Endothelial cell of hepatic sinusoid (primary cell): ENCODE measurements around the gene FJX1.

Experiments used
- in situ Hi-C: cut with HindIII; loops from 2 replicates; pipeline ENCODE4 v1.10.0; 2017; ENCODE audit warnings: low sequenced_read_pairs

Gene FJX1, protein sequence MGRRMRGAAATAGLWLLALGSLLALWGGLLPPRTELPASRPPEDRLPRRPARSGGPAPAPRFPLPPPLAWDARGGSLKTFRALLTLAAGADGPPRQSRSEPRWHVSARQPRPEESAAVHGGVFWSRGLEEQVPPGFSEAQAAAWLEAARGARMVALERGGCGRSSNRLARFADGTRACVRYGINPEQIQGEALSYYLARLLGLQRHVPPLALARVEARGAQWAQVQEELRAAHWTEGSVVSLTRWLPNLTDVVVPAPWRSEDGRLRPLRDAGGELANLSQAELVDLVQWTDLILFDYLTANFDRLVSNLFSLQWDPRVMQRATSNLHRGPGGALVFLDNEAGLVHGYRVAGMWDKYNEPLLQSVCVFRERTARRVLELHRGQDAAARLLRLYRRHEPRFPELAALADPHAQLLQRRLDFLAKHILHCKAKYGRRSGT

DNA sequence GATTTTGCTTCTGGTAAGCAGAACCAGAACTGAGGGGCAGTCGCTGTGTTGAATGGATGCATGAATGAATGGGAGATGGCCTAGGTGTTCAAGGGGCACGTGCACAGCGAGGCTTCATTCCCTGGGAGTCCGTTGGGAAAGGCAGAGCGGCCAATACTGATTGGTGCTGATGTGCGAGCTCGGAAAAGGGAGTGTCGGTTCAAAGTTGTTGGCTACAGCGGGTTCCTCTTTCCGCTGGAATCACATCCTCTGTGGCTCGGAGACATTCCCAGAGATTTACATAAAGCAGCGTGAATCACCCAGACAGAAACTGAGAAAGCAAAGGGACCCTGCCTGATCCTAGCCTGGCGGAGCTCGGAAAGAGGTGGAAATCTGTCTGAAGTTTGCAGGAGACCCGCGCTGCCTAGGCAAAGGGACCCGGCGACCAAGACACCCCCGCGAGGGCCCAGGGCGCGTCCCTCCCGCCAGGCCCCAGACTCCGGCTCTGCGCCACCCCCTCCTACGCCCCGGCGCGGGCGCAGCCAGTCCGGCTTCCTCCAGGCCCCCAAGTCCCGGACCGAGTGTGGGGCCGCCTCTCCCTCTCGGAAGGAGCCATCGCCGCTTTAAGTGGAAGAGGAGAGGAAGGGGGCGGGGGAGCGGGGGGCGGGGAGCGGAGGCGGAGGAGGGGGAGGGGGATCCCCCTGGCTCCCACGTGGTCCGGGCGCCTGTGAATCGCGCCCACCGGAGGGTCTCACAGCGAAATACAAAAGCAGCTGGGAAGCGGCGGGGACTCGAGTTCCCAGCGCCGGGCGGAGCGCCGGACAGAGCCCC is at the start of gene FJX1:
TSS of gene FJX1 (plus strand) at position 774 of the 810 bp plus-strand sequence. CDS start 177 bp downstream, outside the sequence.
- in situ Hi-C loops, result no loop called here

DNA sequence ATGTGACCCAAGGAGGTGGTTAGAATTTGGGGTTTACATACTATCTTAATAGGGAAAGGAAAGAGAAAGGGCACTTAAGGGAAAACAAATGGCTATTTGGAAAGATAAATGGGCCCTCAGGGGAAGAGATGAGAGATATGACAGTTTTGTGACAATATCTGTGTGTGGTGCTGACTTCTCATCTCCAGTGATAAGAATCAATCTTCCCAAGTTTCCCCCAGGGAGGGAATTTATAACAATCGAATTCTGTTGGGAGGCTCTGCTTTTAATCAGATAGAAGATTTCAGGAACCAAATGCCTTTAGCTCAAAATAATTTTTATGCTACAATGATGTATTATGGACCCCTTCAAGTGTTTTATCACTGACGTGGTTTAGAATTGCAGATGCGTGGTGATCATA is 46.6 kb upstream of the FJX1 start:
- in situ Hi-C loops, result no loop called here

DNA sequence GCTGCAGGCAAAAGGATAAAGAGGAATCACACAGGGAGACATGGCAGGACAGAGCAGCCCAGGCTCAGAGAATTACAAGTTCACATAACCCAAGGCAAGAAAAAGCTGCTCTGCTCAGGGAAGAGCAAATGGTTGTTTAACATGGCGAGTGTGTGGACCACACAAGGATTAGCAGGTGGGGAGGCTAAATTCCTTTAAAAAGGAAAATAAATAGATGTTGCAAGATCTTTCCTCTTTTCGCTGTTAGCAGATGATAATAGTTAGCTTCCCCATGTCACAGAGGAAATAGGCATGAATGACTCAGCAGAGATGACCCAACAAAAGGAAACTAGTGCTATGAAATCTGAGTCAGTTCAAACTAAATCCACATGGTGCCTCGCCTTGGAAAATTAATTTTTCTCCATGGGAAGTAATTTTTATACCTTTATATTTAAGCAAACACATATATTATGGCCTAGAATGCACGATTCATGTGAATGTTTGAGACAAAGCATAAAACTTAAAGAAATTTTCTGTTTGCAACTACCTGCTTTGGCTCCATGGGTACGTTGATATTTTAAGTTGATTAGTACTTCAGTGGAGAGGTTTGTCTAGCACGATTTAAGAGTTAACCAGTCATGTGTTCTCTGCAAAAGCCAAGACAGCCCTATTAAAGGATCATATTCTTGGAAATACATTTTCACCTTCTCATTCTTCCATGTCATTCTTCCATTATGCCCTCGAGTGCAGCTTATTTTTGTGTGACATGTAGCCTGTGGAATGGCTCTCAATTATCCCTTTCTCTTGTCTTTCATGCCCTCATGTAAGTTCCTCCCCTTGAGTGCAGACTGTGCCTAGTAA is 38.5 kb upstream of the FJX1 start:
- in situ Hi-C loops, result no loop called here

DNA sequence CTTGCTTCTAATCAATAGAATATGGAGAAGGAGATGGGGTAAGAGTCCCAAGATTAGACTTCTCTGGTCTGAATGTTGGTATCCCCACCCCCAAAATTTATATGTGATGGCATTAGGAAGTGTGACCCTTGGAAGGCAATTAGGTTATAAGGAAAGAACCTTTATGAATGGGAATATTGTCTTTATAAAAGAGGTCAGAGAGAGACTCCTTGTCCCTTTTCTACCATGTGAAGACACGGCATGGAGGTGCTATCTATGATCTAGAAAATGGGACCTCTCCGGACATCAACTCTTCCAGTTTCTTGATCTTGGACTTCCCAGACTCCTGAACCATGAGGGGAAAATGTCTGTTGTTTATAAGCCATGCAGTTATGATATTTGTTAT is 37.9 kb upstream of the FJX1 start:
- in situ Hi-C loops, result no loop called here

DNA sequence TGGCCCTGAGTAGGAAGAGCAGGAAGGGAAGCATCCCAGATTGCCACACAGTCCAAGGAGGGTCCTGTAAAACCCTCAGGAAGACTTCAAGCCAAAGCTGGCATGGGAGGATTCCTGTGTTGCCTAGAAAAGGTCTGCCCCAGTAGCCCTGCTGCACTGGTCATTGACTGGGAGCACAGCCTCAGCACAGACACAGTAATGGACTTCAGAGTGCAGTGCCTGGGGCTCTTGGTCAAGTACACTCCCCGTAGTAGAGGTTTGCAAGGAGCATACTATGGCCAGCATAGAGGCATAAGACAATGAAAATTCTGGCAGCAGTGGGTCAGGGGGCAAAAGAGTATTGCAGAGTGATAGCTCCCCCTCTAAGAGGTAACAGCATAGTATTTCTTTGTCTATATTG is 36.2 kb upstream of the FJX1 start:
- in situ Hi-C loops, result no loop called here

DNA sequence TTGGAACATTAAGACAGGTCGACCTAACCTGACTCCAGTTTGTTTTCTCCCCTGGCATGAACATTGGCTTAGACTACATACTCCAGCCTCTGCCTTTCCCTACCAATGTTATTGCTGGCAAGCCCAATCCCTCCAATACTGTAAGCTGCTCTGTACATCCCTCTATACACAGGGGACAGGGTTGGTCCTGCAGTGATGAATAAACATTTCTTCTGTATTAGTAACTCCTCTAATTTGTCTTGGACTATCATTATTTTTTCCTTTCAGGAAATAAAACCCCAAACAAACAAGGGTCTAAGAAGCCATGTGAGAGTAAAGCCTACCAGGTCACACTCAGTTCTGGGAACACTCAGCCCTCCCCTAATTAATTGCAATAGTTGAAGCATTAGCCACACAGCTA is 35.1 kb upstream of the FJX1 start:
- in situ Hi-C loops, result no loop called here

DNA sequence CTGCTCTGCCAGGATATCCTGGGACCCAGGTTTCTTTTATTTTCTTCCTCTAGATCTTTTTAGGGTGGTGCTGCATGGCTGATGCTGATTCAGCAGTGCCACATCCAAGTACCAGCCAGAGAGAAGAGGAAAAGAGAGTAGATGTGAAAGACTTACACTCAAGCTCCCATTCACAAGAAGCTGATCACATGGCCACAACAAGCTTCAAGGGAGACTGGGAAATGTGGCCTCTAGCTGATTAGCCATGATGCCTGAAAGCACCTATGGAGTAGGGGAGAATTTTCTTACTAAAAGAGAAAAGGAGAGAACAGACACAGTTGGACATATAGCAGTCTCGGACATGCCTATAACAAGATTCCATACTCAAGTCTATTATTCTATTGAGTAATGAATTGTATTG is 34.4 kb upstream of the FJX1 start:
- in situ Hi-C loops, result no loop called here

DNA sequence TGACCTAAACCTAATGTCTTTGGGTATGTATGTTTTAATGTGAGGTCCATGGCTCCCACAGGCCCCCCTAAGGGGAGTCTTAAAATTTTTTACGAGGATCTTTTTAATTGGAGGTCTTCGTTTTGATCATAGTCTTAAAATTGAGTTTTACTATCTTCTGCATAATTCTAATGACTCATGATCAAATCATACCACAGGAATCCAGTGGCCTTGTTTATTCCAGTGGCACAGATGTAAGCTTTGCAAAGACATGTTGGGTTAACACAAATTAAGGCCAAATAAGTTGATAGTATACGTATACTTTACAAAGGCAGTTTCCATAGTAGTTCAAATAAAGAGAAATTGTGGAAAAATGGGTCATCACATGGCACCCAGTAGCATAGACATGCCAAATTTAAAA is 33.9 kb upstream of the FJX1 start:
- in situ Hi-C loops, result no loop called here

DNA sequence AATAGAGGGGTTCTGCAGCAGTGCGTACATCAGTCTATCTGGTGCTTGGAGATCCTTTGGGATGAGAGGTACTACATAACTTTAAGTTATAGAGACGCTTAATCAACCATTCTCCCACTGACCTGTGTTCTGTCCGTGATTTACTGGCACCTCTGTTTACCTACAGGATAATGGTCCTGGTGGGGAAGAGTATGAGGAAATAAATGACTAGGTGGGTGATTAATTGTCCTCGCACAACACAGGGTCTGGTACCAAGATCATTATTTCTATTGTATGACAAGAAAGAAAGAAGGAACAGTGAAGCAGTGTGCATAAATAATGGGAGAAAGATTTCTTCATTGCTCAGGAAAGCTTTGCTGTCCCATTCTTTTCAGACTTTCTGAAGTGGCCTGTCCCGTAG is 32.8 kb upstream of the FJX1 start:
- in situ Hi-C loops, result no loop called here

DNA sequence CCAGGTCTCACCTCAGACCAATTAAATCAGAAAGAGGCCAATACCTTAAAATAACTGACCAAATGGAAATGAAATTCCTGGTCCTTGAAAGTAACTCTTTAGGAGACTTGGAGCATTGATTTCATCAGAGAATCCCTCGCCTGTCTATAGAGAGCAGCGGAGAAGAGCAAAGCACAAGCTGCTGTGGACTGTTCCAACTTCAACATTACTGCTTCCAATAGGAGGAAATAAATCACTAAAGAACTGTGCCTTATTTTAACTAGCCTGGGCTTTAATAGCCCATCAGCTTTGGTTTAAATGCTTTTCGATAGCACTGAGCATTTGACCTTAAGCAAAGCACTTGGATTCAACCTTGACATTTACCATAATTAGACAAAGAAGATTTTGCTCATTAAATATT is 32.0 kb upstream of the FJX1 start:
- in situ Hi-C loops, result no loop called here

DNA sequence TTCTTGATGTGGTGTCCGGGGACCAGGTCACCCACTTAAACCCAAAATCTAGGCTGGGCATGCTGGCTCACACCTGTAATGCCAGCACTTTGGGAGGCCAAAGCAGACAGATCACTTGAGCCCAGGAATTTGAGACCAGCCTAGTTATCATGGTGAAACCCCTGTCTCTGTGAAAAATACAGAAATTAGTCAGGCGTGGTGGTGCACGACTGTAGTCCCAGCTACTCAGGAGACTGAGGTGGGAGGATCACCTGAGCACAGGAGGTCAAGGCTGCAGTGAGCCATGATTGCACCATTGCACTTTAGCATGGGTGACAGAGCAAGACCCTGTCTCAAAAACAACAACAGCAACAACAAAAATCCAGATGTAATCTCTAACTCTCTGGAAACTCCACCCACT is 30.3 kb upstream of the FJX1 start:
- in situ Hi-C loops, result no loop called here

DNA sequence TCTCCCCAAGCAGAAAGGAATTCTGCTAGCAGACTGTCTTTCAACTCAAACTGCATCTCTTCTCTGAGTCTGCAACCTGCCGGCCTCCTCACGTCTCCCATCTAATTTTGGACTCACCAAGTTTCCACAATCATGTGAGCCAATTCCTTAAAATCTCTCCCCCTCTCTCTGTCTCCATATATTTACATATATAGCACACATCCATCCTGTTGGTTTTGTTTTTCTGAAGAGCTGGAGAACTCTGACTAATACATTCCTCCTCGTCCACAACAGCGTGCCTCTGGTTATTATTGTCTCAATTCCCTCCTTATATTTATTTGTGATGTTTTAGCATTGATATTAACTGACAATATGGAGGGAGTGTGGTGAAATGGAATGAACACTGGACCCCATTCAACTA is 29.6 kb upstream of the FJX1 start:
- in situ Hi-C loops, result no loop called here

DNA sequence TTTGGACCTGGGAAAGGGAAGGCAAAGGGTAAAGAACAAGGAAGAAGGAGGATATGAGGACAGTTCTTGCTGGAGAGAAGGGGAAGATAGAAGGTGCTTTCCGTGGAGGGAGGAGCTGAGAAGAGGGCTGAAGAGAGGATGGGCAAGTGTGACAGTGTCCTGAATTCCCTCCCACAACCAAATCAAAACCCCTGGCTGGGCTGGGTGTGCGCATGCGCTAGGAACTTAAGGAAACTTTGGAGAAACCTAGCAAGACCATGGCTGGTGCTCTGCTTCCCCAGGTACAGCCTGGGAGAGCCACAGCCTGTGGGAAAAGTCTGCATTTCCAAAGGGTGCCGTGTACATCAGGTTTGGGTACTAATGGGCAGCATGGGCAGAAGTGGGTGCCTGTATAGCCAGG is 29.0 kb upstream of the FJX1 start:
- in situ Hi-C loops, result no loop called here

DNA sequence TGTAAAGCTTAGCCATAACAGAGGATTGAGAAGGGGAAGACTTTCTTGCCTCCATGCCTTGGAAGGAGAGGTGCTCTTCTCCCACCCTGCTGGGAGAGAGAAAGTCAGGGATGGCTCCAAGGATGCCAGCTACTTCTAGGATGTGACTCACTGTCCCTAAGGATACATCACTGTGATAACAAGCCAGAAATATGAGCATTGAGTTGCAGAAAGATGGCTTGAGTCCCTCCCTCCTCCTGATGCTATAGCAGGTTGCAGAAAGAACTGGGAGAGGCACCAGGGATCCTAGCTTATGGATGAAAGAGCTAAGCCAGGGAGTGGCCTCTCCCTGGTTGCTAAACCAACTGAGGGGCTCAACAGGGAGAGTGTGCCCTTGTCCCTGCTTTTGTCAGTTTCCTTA is 27.8 kb upstream of the FJX1 start:
- in situ Hi-C loops, result no loop called here

DNA sequence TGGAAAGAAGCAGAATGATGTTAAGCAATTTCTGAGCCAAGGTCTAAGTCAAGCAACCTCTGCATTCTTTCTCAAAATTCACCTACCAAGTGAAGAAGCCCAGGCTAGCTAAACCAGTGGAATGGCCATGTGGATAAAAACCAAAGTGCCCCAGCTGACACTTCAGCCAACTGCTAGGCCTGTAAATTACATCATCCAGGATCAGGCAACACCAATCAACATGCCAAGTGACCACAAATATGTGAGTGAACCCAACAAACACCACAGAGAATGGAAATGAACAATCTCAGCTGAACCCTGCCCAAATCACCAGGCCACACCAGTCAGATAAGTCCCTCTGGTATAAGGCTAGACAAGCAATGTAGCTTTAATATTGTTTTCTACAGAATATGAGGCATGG is 25.1 kb upstream of the FJX1 start:
- in situ Hi-C loops, result no loop called here

DNA sequence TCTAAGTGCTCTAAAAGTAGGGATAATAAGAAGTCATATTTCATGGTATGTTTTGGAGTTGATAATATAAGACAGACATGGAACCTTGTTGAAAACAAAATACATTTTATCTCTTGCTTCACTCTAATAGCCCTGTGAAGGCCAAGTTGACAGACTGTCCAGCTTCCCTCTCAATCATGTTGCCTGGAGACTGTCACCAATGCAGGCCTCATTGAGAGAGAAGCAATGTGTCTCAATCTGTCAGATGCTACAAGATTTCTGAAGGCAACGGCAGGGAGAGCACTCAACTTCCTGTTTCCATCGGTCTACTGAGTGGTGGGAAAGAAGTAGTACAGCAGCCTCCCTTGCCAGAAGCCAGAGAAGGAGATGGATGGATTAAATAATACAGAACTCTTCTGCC is 23.6 kb upstream of the FJX1 start:
- in situ Hi-C loops, result no loop called here

DNA sequence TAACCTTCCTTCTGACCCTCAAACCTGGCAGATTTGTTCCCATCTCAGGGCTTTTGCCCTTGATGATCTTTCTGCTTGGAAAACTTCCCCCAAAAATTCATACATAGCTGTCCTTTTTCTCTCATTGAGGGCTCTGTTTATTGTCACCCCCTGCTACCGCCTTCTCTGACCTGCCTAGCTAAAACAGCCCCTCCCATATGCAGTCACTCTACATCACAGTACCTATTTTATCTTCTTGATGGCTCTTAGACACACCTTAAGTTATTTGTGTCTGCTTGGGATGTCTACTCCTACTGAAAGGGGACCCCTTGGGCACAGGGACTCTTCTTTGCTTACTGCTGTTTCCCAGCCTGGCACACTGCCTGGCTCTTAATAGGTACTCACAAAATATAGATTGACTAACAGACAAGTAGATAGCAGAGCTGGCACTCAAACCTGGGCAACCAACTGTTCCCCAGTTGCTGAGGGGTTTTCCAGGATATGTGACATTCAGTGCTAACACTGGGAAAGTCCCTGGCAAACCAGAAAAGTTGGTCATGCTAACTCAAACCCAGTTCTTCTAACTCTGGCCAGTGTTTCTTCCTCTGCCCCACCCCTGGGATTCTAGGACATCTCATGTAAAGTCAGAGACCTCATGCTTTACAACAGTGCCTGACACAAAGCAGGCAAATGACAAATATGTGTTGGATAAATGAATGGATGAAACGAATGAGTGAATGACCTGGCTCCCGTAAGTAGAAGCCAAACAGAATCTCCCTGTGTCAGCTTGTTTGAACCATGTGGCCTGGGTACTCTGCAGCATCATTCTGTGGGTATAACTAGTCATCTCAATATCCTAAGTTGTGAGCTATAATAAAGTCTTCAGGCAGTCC is 19.8 kb upstream of the FJX1 start:
- in situ Hi-C loops, result no loop called here

DNA sequence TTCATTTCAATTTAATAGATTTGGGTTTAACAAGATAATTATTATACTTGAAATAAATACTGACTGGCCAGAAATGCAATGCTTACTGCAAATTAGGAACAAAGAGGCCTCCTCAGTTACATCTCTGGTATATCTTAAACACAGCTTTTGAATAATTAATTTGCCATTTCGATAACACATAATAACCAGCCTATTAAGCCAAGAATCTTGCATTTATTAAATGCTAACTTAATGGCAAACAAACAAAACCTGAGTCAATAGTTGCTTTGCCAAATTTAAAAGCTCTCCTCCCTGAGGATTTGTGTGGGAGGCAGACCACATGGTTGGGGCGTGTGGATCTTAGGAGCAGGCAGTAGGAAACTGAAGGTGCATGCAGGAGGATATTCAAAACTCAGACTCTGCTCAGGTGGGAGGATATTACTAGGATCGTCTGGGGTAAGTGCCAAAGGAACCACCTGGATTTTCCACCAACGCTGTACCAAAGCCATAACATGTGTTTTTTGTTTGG is 17.9 kb upstream of the FJX1 start:
- in situ Hi-C loops, result no loop called here

DNA sequence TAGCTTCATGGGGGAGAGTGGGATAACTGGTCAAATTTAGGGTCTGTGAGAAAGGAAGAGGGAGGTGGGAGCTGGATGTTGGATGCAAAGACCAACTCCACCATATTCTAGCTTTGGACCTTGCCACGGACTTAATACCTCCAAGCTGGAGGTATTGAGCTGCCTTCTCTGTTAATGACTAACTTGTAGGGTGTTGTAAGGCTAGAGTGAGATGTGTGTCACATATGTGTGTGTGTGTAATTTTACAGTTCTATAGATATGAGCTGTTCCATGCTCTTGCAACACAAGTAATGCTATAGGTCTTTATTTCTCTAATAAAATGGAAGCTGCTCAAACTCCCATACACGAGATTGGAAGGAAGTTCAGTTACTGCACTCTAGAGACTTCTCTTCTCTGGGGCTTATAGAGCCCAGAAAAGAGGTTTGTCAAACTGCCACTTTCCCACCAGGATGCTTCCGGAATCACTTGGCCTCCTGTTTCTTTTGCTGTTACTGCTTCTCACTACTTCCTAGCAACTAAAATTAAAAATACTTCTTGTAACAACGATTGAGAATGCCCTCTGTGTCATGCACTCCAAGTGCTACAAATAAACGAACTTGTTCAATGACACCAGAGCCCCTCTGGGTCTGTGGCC is 16.0 kb upstream of the FJX1 start:
- in situ Hi-C loops, result no loop called here

DNA sequence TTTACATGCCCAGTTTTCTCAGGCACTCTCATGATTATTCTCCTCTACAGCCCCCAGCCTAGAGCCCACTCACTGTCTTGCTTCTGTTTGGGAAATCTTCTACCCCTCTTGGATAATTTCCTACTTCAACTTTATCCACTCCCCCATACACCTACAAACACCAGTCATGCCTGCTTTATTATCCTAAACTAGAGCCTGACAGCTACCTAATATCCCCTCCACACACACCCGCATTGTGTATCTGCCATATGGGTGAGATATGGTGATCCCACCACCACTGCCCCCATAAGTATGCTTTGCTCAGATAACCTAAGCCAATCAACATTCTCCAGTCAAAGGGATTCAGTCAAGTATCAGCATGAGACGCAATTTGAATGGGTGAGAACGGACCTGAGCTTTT is 15.3 kb upstream of the FJX1 start:
- in situ Hi-C loops, result no loop called here
